GM21528 (cell line): Measurements from ENCODE around the gene ITGA3.
"Not testable (repeated sequence)": the region's sequence is repeated elsewhere in the genome, so short reads cannot be mapped to it uniquely, and the experiment has no call there.

Experiments used
- ATAC-seq: cut with Tn5 transposase; IDR thresholded peaks from one replicate; pipeline ENCODE4 v1.9.1; 2021; ENCODE audit warnings: mild to moderate bottlenecking, moderate library complexity; ENCODE audit not compliant: unreplicated experiment, low FRiP score

ITGA3 gene

DNA sequence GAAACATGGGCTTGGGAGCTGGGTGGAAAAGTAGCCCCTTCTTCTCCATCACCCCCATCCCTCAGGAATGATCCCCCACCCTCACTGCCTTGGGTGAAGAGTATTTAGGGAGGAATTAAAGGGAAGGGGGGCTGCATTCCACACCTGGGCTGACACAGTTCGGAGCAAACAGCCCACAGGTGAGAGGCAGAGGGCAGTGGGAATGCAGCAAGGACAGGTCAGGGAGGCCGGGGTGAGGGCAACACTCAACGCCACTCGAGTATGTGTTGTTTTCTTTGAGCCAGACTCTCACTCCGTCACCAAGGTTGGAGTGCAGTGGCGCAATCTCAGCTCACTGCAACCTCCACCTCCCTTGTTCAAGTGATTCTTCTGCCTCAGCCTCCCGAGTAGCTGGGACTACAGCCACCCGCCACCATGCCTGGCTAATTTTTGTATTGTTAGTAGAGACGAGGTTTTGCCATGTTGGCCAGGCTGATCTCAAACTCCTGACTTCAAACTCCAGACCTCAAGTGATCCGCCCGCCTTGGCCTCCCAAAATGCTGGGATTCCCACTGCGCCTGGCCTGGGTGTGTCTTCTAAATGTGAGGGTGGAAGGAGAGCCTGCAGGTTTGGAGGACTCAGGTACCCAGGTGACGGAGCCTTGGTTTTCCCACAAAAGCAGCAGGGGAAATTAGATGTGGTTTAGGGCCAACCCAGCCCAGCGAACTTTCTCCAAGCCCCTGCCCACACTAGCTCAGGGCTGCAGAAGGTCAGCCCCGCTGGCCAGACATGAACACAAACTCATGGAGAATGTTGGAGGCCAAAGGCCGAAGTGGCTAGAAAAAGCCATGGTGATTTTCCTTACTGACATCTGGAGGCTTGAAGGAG lies 21.2 kb upstream of the ITGA3 start:
- no peak for ATAC-seq

- no peak for ATAC-seq
These were observed 20.5 kb upstream of the ITGA3 start for GRCh38 chr17:50035421-50035879.

DNA sequence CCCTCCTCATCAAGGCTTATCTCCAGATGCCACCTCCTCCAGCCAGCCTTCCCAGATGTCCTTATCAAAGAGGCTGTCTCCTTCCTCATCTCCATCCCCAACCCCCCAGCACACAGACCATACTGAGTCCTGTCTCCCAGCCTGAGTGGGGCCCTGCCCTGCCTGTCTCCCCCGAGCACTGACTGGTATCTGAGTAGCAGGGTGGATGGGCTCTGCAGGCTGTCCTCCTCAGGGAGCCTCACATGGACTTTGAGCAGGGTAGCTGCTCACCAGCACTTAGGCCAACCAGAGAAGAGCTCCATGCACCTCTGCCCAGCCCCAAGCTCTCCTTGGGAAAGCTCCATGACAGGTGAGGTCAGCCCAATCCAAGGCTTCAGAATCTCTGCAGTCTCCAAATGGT lies 20.0 kb upstream of the ITGA3 start:
- no peak for ATAC-seq

DNA sequence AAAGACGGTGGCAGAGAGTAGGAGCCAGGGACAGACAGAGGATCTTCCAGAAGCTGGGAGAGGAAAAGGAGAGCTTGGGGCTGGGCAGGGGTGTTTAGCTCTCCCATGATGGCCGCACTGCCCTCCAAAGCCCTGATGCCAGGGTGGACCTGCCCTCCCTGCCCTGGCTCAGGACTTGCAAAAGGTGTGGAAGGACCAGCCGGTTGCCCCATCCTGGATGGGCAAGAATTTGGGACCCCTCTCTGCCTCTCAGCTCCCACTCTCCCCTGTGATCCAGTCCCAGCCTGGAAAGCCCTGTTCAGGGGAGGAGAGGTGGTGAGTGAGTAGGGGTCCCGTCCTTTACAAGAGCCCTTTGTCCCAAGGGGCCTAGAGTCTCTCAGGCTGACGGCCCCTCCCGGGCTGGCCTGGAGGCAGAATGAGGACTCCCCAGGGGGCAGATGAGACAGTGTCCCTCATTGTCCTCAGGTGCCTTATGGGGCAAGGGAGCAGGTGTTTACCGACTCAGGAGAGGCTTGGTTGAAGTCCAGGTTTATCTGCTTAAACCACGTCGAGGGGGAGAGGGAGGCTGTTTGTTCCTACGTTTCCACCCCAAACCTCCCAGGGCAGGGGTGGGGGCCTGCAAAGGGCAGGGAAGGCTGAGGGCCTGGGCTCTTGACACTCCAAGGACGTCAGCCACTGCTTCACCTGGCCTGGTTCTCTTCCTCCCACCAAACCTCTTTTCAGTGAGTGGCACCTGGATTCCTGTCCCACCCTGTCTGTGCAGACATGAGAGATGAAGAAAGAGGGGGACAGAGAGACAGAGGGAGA lies 19.3 kb upstream of the ITGA3 start:
- no peak for ATAC-seq

DNA sequence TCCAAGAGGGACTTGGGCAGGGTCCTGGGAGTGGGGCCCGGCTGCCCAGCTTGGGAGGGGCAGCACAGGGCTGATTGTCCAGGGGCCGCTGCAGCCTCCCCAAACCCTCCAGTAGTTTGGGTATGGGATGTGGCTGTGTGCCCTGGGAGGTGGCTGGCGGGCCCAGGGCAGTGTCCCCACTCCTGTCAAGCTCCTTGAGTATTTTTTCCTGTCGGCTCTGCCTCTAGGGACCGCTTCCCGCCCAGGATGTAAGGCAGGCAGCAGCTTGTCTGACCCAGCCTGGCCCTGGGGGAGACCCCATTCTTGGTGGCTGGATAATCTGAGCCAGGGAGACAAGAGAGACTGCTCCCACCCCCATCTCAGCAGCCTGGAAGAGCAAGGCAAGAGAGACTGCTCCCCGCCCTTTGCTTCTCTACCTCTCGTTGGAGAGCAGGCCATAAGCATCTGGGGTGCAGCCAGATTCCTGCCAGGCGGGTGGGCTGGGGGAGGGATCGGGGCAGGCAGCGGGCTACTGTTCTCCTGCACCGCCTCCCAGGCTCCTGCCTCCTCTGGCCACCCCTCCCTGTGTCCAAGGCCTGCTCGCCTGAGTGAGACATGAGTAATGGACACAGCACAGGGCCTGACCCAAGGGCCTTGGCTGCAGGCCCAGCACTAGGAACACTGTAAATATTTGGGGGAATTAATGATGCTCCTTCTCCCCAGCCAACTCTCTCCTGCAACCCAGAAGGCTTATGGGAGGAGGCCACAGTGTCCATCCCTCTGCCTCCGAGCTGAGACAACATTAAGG lies 18.4 kb upstream of the ITGA3 start:
- no peak for ATAC-seq

DNA sequence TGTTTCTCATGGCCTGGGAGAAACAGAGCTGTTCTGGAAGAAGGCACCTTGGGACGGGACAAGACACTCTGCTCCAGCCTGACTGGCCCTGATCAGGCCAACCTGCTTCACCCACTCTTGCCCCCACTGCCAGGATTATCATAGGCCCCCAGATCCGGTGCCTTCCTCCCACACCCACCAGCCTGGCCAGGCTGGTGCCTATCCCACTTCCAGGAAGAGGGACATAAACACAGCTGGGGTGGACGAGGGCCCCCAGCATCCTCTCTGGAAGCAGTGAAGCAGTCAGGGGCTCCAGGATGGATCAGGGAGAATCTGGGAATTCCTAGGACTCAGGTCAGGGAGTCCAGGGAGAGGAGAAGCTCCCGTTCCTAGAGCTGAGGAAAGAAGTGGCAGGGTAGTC lies 16.9 kb upstream of the ITGA3 start:
- no peak for ATAC-seq

DNA sequence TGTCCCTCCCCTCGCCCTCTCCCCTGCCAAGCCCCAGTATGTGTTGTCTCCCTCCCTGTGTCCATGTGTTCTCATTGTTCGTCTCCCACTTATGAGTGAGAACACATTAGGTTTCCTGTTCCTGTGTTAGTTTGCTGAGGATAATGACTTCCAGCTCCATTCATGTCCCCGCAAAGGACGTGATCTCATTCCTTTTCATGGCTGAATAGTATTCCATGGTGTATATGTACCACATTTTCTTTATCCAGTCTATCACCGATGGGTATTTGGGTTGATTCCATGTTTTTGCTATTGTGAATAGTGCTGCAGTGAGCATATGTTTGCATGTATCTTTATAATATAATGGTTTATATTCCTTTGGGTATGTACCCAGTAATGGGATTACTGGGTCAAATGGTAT lies 15.4 kb upstream of the ITGA3 start:
- ATAC-seq, result not testable (repeated sequence)

GRCh38 chr17:50042211-50042610 lies 13.7 kb upstream of the ITGA3 start:
- no peak for ATAC-seq

DNA sequence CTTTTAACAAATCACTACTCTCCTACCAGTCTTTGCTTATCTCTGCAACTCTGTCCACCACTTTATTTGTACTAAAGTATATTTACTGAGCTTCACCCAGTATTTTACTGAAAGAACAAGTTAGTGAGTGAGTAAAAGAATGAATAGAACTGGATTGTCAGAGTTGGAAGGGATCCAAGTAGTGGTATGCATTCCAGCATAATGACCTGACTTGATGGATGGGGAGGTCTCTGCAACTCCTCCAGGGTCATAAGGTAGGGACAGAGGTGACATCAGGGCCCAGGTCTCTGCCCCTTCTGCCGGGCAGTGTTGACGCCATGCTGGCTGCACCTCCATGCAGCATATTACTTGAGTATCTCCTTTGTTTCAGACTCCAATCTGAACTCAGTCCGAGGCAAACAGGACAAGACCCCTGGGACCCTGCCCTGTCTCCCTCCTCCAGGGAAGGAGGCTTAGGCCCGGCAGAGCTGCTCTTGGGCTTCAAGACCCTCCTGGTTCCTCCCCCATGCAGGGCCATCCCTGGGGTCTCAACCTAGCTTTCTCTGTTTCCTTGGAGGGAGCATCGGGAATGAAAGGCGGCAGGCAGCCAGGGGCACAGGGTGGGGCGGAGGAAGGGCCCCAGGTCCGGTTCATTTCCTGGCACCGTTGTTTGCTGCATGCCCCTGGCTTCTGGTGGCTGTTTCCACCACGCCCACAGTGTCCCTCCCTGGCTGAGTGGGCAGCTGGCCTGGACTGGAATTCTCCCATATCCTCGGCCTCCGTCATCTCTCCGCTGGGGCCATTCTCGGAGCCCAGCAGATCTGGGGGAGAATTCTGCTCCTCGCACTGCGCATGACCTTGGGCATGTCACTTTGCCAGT lies 12.4 kb upstream of the ITGA3 start:
- ATAC-seq, result no peak

DNA sequence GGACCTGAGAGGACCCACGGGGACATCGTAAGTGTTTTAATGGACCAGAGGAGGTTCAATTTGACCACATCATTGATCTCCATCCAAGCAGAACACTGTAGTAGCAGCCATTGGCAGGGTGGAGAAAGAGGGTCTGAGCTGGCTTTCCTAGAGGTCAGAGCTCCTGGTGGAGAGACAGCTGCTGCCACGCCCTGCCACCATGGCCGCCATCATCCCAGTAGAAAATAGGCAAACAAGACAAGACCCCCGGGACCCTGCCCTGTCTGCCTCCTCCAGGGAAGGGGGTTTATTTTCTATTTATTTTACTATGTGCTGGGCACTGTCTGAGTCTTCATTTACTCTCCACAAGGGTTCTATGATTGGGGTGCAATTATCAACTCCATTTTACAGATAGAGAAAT lies 11.4 kb upstream of the ITGA3 start:
- no peak for ATAC-seq

GRCh38 chr17:50045154-50045553 lies 10.8 kb upstream of the ITGA3 start:
- no peak for ATAC-seq

GRCh38 chr17:50046179-50046578 lies 9.7 kb upstream of the ITGA3 start:
- no peak for ATAC-seq

DNA sequence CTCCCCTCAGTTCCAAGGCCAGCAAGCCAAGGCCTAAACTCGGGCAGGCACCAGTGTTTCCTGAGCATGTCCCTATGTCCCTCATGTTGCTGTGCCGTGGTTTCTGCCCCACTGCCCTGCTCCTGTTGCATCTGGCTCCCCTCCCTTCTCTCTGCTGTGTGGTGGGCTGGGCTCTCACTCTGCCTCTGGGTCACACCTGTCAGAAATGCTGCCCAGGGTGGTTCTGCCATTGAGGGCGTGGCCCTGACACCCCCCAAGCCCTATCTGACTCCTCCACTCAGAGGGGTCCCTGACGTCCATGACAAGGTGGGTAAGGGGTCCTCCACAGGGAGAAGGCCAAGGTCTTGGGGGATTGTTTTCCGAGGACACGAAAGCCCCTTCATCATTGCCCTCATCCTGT lies 9.2 kb upstream of the ITGA3 start:
- no peak for ATAC-seq

- ATAC-seq, result no peak
These were observed 8.8 kb upstream of the ITGA3 start for GRCh38 chr17:50047083-50047482.

DNA sequence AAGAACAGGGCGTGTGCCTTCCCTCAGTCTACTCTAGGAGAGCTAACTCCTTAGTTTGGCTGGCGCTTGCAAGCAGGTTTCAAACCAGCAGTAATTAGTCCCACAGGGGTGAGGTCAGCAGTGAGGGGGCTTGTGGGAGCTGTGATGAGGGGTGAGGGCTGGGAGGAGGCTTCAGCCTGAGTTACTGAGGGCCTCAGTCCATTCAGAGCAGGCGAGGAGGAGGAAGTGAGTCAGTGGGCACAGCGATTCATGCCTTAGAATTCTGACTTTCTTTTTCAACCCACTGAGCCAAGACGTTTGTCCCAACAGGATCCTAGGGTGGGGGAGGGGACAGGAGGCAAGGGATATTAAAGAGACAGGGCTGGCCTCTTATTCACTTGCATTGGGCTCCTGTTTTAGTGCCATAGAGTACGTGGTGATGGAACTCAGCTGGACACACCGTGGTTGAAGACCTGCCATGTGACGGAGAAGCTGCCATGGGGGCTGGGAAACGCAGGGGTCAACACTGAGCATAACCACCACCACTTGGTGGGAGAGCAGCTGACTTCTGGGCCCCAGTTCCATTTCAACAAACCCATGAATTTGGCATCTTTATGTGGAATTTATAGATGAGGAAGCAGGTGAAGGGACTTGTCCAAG lies 8.3 kb upstream of the ITGA3 start:
- no peak for ATAC-seq

GRCh38 chr17:50048146-50048720 lies 7.7 kb upstream of the ITGA3 start:
- ATAC-seq, result no peak

DNA sequence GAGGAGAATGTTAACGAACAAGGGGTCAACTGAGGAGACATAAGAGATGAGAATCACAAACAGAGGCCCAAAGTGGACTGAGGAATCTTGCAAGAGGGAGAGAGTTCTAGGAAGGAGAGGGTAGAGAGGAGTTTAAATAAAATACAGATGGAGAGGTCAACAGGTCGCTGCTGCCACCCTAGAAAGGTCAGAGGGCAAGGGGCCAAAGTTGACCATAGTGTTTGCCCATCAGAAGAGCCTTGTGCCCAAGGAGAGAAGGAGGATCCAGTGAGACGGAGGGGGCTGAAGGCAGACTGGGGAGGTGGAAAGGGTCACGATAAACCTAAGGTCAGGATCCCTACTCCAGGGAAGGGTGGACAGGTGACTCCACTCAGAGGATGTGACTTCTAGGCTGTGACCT lies 6.9 kb upstream of the ITGA3 start:
- ATAC-seq, result no peak

DNA sequence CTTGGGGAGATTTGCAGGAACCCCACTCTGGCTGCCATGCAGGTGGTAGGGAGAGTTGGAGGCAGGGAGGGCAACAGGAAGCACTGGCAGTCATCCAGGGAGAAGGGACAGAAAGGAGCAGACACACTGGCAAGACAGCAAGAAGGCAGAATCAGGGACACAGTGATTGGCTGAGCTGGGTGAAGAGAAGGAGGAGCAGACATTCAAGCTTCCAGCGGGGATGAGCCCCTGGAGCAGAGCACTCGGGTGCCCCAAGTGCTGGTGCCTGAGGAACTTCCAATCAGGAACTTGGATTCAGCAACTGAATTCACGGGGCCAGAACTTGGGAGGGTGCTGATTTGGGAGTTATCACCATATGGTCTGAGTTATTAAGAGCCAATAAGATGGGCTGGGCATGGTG lies 6.3 kb upstream of the ITGA3 start:
- ATAC-seq, result no peak

DNA sequence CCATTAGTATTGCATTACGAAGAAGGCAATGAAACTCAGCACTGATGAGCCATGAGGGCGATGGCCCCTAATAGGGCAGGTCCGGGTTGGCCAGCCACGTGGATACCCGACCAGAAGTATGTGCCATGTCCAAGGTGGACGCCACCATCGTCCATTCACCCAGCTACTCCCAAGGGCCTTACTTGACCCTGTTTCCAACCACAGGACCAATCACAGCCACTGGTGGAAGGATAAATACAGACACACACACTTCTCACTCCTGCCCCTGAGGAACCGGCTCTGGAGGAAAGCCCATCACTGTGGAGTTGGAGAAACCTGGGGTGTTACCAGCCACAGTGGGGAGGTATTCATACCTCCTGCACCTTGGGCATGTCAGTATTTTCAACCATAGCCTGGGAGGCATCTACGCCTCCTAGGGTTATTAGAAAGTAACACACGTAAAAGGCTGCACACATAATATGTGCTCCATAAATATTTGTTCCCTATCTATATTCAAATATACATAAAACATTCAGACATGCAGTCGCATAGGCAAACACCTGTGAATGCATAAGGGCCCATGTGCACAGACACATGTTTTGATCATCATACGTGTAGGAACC lies 5.4 kb upstream of the ITGA3 start:
- ATAC-seq, result no peak
